SK-N-MC (cell line): ENCODE results near the gene MPDZ.

Source experiments
- DNase-seq: peaks from one replicate; pipeline ENCODE4 v3.0.0-alpha.2; 2011; ENCODE audit warnings: low read depth, low spot score
- H3K27ac ChIP-seq: fragments of 200-600 bp; sonication (generic); 2 replicates; pipeline ENCODE4 v1.5.1; 2016; ENCODE audit warnings: mixed run types
- H3K36me3 ChIP-seq: fragments of 200-600 bp; sonication (generic); 2 replicates; pipeline ENCODE4 v1.6.1; 2017; ENCODE audit warnings: antibody characterized with exemption, low read length, mixed read lengths; ENCODE audit not compliant: insufficient read depth
- H3K4me3 ChIP-seq: fragments of 200-600 bp; sonication (generic); 2 replicates; pipeline ENCODE4 v1.5.1; 2016
- H3K9ac ChIP-seq: fragments of 200-600 bp; sonication (generic); 2 replicates; pipeline ENCODE4 v1.8.0; 2017; ENCODE audit warnings: mixed run types, mixed read lengths; ENCODE audit not compliant: insufficient read length
- H3K9me3 ChIP-seq: fragments of 200-600 bp; sonication (generic); 2 replicates; pipeline ENCODE4 v1.6.1; 2017; ENCODE audit warnings: low read depth, mild to moderate bottlenecking, antibody characterized with exemption, low read length, moderate library complexity, mixed read lengths
- EZH2 ChIP-seq: fragments of 200-600 bp; sonication (generic); IDR thresholded peaks from one replicate; pipeline ENCODE4 v1.6.1; 2017; ENCODE audit warnings: antibody characterized with exemption
- FOXP2 ChIP-seq: optimal IDR thresholded peaks from 2 replicates; pipeline ENCODE3; 2011; ENCODE audit warnings: mild to moderate bottlenecking, moderate library complexity; ENCODE audit not compliant: insufficient read depth; ENCODE audit errors: extremely low read length, control extremely low read depth
- POLR2AphosphoS5 ChIP-seq: IDR thresholded peaks from 2 replicates; pipeline ENCODE4 v1.6.1; 2012; ENCODE audit warnings: mild to moderate bottlenecking, low read depth, low read length, borderline replicate concordance

The MPDZ gene

DNA sequence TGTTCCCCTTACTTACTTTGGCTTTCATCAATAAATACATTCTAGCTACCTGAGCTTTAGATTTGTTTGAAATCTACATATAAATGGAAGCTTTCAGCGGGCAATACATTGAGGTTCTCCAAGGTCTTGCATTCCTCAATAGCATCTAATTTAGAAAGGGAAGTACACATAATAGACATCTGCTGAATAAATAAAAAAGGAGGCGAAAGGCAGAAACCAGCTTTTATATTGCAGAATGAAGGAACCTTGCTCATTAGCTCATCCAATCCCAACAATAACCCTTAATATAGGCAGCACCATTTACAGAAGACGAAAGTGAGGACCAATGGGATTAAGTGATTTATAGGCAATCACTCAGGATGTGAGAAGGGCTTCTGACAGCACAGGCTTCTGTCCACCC, 147.5 kb downstream of the MPDZ start:
- H3K9me3 ChIP-seq = no peaks in the 10 kb centered on the region
- DNase-seq = no peak
- no peak overlapping the region for H3K4me3 ChIP-seq
- H3K27ac ChIP-seq = no peak overlapping the region
- no peak for TF ChIP-seq POLR2AphosphoS5
- no peak for TF ChIP-seq EZH2
- no peak for TF ChIP-seq FOXP2
- peaks cover 19% of the 10 kb centered on the region for H3K36me3 ChIP-seq
- H3K9ac ChIP-seq = no peak overlapping the region

DNA sequence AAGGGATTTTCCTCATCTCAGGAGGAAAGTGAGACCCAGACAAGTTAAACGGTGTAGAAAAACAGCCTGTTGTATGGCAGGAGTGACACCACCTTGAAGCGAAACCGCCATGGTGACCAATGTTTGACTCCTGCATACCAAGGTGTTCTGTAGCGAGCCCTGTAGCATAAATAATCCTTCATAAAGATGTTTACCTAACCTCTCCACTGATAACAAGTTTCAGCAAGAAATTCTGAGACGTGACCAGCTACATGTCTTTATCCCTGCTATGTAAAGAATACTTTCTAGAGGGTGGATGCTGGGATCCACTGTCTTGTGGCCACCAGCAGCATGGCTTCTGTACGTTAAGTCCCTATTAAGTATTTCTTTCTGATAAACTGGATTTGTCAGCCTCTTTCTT, 148.1 kb downstream of the MPDZ start:
- Histone ChIP-seq H3K4me3 (no peak overlapping the region), H3K27ac (no peak overlapping the region), H3K9ac (no peak overlapping the region), H3K9me3 (no peaks in the 10 kb centered on the region), H3K36me3 (peaks cover 24% of the 10 kb centered on the region)
- DNase-seq = no peak
- TF ChIP-seq EZH2 = no peak
- TF ChIP-seq FOXP2 = no peak
- no peak for TF ChIP-seq POLR2AphosphoS5

DNA sequence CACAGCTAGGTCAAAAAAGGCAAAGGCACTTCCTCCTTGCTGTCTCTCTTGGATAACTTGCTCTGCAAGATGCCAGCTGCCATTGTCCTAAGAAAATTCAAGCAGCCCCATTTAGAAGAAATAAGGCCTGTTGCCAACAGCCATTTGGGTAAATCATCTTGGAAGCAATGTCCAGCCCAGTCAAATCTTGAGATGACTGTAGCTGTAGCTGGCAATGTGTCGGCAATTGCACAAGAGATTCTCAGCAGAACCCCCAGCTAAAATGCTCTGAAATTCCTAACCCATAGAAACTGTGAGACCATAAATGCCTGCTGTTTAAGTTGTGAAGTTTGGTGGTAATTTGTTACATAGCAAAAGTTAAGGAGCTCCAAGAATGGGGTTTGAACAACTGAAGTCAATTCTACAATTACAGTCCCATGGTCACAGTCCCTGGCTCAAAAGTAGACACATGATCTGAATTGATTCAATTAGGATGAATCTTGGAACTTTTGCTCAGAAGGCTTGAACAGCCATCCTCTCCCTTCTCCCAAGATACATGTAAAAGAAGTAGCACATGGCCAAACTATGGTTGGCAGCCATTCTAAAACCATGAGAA, 151.1 kb downstream of the MPDZ start:
- peaks cover 41% of the 10 kb centered on the region for H3K36me3 ChIP-seq
- DNase-seq = no peak
- TF ChIP-seq POLR2AphosphoS5 (no peak), EZH2 (no peak), FOXP2 (no peak)

DNA sequence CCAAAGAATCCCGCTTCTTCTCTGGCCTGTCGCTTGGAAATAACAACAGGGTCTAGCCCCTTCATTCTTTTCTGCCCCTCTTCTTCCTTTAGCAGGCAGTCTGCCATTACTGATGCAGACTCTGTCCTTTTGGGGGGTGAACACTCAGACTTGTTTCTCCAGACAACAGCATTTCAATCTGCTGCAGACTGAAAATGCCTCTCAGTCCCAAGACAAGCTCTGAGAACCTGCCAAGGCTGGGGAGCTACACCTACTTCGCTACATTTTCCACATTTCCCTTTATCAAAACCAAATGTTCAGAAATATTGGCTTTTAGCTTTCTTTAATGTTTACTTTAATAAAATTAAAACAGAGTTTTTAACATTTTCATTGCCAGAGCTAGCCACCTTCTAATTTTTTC, 152.4 kb downstream of the MPDZ start:
- DNase-seq = no peak
- no peak overlapping the region for H3K27ac ChIP-seq
- H3K4me3 ChIP-seq = no peak overlapping the region
- peaks cover 48% of the 10 kb centered on the region for H3K36me3 ChIP-seq
- TF ChIP-seq POLR2AphosphoS5 (no peak), FOXP2 (no peak), EZH2 (no peak)
- H3K9me3 ChIP-seq = no peaks in the 10 kb centered on the region
- no peak overlapping the region for H3K9ac ChIP-seq

More for the DNA sequence above, 151.1 kb downstream of the MPDZ start:
- Histone ChIP-seq H3K9me3 (no peaks in the 10 kb centered on the region), H3K27ac (no peak overlapping the region), H3K4me3 (no peak overlapping the region), H3K9ac (no peak overlapping the region)

DNA sequence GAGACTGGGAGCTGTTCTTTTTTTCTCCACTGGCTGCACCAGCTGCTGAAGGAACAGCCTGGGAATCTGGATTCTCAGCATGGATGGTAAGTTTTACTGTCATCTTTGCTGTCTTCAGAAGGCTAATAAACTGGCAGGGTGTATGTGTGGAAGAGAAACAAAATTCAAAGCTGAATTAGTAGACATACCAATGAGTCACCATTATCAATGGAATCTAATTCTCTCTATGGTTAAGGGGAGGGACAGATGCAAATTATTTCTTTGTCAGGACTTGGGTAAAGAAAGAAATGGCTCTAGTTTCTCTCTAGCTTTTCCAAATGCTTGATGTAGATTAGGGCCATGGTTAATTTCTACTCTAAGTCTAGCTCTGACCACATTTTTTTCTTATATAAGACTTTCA, 154.2 kb downstream of the MPDZ start:
- Histone ChIP-seq H3K9me3 (no peaks in the 10 kb centered on the region), H3K27ac (no peak overlapping the region), H3K36me3 (peaks cover 59% of the 10 kb centered on the region), H3K9ac (no peak overlapping the region), H3K4me3 (no peak overlapping the region)
- no peak for DNase-seq
- no peak for TF ChIP-seq EZH2
- no peak for TF ChIP-seq FOXP2
- TF ChIP-seq POLR2AphosphoS5 = no peak

DNA sequence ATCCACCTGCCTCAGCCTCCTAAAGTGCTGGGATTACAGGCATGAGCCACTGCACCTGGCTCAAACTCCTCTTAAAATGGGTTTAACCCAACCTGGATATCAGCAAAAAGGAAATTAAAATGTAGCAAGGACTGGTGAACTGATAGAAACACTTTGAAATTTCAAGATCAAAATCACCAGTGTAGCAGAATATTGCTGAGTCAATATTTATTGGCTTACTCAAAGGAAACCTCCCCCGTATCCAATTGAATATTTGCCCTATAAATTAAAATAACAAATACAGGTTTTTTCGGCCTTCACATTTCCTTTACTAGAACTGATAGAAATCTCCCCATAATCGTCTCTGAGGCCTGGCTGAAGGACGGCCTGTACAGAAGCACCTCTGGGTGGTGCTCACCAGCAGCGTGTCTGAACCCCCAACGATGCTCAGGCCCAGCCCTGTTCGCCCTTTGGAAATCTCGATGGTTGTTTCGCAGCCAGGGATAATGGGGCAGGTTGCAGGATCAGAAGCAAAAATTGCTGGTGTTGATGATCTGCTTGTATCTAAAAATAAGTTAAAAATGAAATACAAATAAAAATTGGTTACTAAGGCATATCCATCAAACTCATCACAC, 156.6 kb downstream of the MPDZ start:
- no peak overlapping the region for H3K4me3 ChIP-seq
- no peak overlapping the region for H3K27ac ChIP-seq
- no peak for TF ChIP-seq EZH2
- no peak for TF ChIP-seq FOXP2
- TF ChIP-seq POLR2AphosphoS5 = no peak
- no peak overlapping the region for H3K9ac ChIP-seq
- DNase-seq = no peak
- no peaks in the 10 kb centered on the region for H3K9me3 ChIP-seq
- H3K36me3 ChIP-seq = peaks cover 56% of the 10 kb centered on the region

DNA sequence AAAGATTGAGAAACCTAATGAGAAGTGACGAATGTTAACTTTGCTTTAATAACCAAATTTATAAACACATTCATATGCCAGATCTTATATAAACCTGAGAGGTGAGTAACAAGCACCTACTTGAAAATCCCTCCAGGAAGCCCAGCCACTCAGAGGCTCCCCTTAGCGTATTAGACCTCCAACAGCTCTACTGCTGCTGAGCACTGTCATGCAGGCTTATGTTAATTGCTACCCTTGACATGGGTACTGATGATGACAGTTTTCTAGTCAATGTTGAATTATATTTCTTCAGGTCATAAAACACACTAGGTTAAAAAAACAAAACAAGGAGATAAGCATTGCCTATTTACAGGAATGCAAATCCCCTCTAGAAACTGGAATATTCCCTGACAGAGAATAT, 161.2 kb downstream of the MPDZ start:
- H3K9ac ChIP-seq = no peak overlapping the region
- no peak overlapping the region for H3K4me3 ChIP-seq
- no peaks in the 10 kb centered on the region for H3K9me3 ChIP-seq
- no peak for DNase-seq
- H3K36me3 ChIP-seq = peaks cover 28% of the 10 kb centered on the region
- TF ChIP-seq EZH2 (no peak), FOXP2 (no peak), POLR2AphosphoS5 (no peak)
- H3K27ac ChIP-seq = no peak overlapping the region

DNA sequence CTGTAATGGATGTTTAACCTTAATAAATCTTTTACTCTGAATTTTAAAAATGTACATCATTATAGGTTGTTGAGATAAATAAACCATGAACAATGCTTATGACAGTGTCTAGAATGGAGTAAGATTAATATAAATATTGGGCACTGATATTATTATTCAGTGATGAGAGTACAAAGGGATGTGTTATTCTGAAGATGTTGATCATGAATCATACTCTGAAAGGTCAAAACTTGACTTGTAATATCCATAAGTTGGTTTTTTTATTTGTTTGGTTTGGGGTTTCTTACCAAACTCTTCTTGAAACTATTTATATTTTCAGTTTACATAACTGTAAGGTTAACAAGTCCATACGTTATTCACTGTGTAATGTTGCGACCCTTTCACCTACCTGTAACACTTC, 163.2 kb downstream of the MPDZ start:
- H3K4me3 ChIP-seq = no peak overlapping the region
- H3K9ac ChIP-seq = no peak overlapping the region
- TF ChIP-seq FOXP2 (no peak), EZH2 (no peak), POLR2AphosphoS5 (no peak)
- H3K36me3 ChIP-seq = peaks cover 17% of the 10 kb centered on the region
- DNase-seq = no peak
- no peak overlapping the region for H3K27ac ChIP-seq
- H3K9me3 ChIP-seq = no peaks in the 10 kb centered on the region

DNA sequence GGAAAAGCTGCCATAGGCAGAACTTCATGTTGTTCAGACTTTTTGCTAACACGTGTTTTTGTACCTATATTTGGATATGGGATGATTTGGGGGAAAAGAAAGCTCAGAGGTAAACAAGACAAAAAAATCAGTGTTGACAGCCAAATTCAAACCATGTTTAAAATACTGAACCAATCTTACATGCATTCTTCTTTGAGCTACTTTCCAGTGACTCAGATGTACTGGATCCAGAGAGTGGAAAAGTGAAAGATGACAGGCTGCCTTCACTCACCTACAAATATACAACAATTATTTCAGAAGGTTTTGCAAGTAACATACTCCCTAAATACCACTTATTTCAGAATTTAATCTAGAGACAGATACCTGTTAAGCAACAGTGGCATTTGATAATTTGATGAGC, 165.7 kb downstream of the MPDZ start:
- Histone ChIP-seq H3K9me3 (no peaks in the 10 kb centered on the region), H3K27ac (no peak overlapping the region), H3K9ac (no peak overlapping the region), H3K36me3 (peaks cover 22% of the 10 kb centered on the region), H3K4me3 (no peak overlapping the region)
- TF ChIP-seq EZH2 = no peak
- TF ChIP-seq POLR2AphosphoS5 = no peak
- TF ChIP-seq FOXP2 = no peak
- no peak for DNase-seq

DNA sequence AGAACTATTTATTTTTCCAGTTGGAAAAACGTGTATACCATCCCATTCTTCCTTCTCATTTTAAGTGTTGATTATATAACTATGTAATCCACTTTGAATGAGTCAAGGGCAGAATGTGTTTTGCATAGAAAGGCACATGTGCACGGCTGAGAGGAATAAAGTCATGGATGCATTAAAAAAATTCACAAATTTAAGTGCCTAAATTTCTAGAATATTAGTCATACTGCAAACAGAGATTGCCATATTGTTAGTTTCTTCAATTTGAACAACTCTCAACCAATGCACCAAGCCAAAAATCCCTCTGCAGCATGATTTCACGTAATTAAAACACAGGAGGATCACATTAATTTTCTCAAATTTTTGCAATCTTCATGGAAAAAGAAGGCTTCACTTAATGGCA, 166.3 kb downstream of the MPDZ start:
- TF ChIP-seq POLR2AphosphoS5 = no peak
- no peak for TF ChIP-seq FOXP2
- no peak for TF ChIP-seq EZH2
- no peak overlapping the region for H3K27ac ChIP-seq
- H3K4me3 ChIP-seq = no peak overlapping the region
- H3K9me3 ChIP-seq = no peaks in the 10 kb centered on the region
- H3K9ac ChIP-seq = no peak overlapping the region
- no peak for DNase-seq
- H3K36me3 ChIP-seq = peaks cover 26% of the 10 kb centered on the region
